Endothelial cell of umbilical vein (primary cell): ENCODE data around the gene ST6GAL1. TPM values are rescaled to one million over a fixed set of nuclear protein-coding genes. Genes with fewer than 3 reads are reported as not detected.
"Not testable (repeated sequence)": the region's sequence is repeated elsewhere in the genome, so short reads cannot be mapped to it uniquely, and the experiment has no call there.

Source experiments
- BruUV-seq: library from RNA; stranded (reverse); fragments of 400-500 nt; replicated peaks from 2 replicates; lab custom pipeline; 2021; lab: Mats Ljungman, UMichigan
- CTCF ChIA-PET: fragments of 300-600, 350-600 bp; sonication (Branson Sonifier 250); formaldehyde crosslinking; loops from one replicate; lab custom pipeline; 2021; ENCODE audit warnings: antibody characterized with exemption, inconsistent platforms; lab: Charles Lee
- POLR2A ChIA-PET: fragments of 300-600, 350-600 bp; sonication (Branson Sonifier 250); formaldehyde crosslinking; loops from one replicate; lab custom pipeline; 2021; ENCODE audit warnings: antibody characterized with exemption, inconsistent platforms; lab: Charles Lee
- DNase-seq: peaks from one replicate; pipeline ENCODE4 v3.0.0-alpha.2; 2011; ENCODE audit warnings: low read depth, low spot score
- FAIRE-seq: peaks from 2 replicates; lab custom pipeline; 2011; peaks lifted over from hg19 to GRCh38; lab: Jason Lieb, UNC
- H2AFZ ChIP-seq: 2 replicates; pipeline ENCODE4 v1.6.0; 2012; ENCODE audit warnings: low read depth, low read length, control low read depth, inconsistent platforms
- H3K27ac ChIP-seq: 2 replicates; pipeline ENCODE4 v1.5.1; 2011; ENCODE audit warnings: low read depth, mild to moderate bottlenecking, control low read depth, low read length, moderate library complexity; ENCODE audit not compliant: insufficient read depth
- H3K27me3 ChIP-seq, 2 experiments: 2 replicates each; pipeline versions ENCODE4 v1.6.0 to v1.6.1; 2011; ENCODE audit warnings: low read length in 2 of 2, mixed read lengths in 1 of 2; ENCODE audit not compliant: control insufficient read depth in 2 of 2, insufficient read depth in 2 of 2
- H3K36me3 ChIP-seq, 2 experiments: 2 replicates in 1 of 2; 3 replicates in 1 of 2; pipeline ENCODE4 v1.5.1; 2011; ENCODE audit warnings: low read length in 2 of 2, mild to moderate bottlenecking in 1 of 2, moderate library complexity in 1 of 2; ENCODE audit not compliant: control insufficient read depth in 2 of 2, insufficient read depth in 2 of 2; ENCODE audit errors: extremely low read depth in 1 of 2
- H3K4me1 ChIP-seq: 3 replicates; pipeline ENCODE4 v1.5.1; 2011; ENCODE audit warnings: mild to moderate bottlenecking, low read length; ENCODE audit not compliant: control insufficient read depth, insufficient read depth; ENCODE audit errors: extremely low read depth
- H3K4me2 ChIP-seq: 2 replicates; pipeline ENCODE4 v1.6.1; 2011; ENCODE audit warnings: low read length, control low read depth, mixed read lengths; ENCODE audit not compliant: insufficient read depth
- H3K4me3 ChIP-seq, 3 experiments: fragments of 200-600 bp in 1 of 3; sonication (generic), shearing (Covaris generic) in 1 of 3; replicated peaks in 1 of 3; 2 replicates each; pipeline ENCODE4 v1.5.1; 2011 to 2016; ENCODE audit warnings: control low read depth in 3 of 3, low read length in 3 of 3, mild to moderate bottlenecking in 2 of 3, inconsistent platforms in 1 of 3, low read depth in 1 of 3, moderate library complexity in 1 of 3; ENCODE audit not compliant: insufficient read depth in 1 of 3
- H3K79me2 ChIP-seq: 2 replicates; pipeline ENCODE4 v1.6.0; 2012; ENCODE audit warnings: low read length, inconsistent platforms; ENCODE audit not compliant: control insufficient read depth, insufficient read depth
- H3K9ac ChIP-seq: replicated peaks from 2 replicates; pipeline ENCODE3; 2011; ENCODE audit warnings: low read length, control low read depth; ENCODE audit not compliant: insufficient read depth; ENCODE audit errors: extremely low read depth
- H3K9me1 ChIP-seq: replicated peaks from 3 replicates; pipeline ENCODE4 v1.6.0; 2011; ENCODE audit warnings: mild to moderate bottlenecking, low read length; ENCODE audit not compliant: control insufficient read depth, insufficient read depth; ENCODE audit errors: extremely low read depth
- H3K9me3 ChIP-seq: replicated peaks from 2 replicates; pipeline ENCODE4 v1.5.1; 2012; ENCODE audit warnings: low read length, inconsistent platforms; ENCODE audit not compliant: control insufficient read depth, insufficient read depth
- H4K20me1 ChIP-seq: replicated peaks from 2 replicates; pipeline ENCODE3; 2011; ENCODE audit warnings: mild to moderate bottlenecking, low read length; ENCODE audit not compliant: control insufficient read depth, insufficient read depth; ENCODE audit errors: extremely low read depth
- EZH2 ChIP-seq: IDR thresholded peaks from 2 replicates; pipeline ENCODE4 v1.6.1; 2012; ENCODE audit warnings: borderline replicate concordance, low read depth, mild to moderate bottlenecking, moderate library complexity, low read length, inconsistent platforms; ENCODE audit not compliant: severe bottlenecking
- FOS ChIP-seq: IDR thresholded peaks from 2 replicates; pipeline ENCODE4 v1.6.1; 2011; ENCODE audit warnings: mild to moderate bottlenecking, low read length, moderate library complexity, borderline replicate concordance; ENCODE audit not compliant: insufficient read depth
- GATA2 ChIP-seq: IDR thresholded peaks from 2 replicates; pipeline ENCODE4 v1.7.0; 2011; ENCODE audit warnings: low read depth, mild to moderate bottlenecking, moderate library complexity, mixed read lengths, low read length; ENCODE audit not compliant: insufficient read length, insufficient read depth
- JUN ChIP-seq: IDR thresholded peaks from 2 replicates; pipeline ENCODE4 v1.6.1; 2011; ENCODE audit warnings: borderline replicate concordance, low read depth; ENCODE audit not compliant: insufficient read length, insufficient read depth
- POLR2A ChIP-seq: IDR thresholded peaks from 2 replicates; pipeline ENCODE4 v1.6.1; 2012; ENCODE audit warnings: low read depth, mild to moderate bottlenecking, control low read depth, low read length
- POLR2AphosphoS5 ChIP-seq: IDR thresholded peaks from 2 replicates; pipeline ENCODE4 v1.6.1; 2012; ENCODE audit warnings: low read depth, mild to moderate bottlenecking, control low read depth, low read length, moderate library complexity; ENCODE audit not compliant: insufficient read depth
- dilution Hi-C: fragments of 300-500 bp; cut with MboI; formaldehyde crosslinking; loops from one replicate; pipeline ENCODE4 v1.15.0; 2019; ENCODE audit warnings: low sequenced_read_pairs; ENCODE audit not compliant: extremely low pct_ligation_motif_present
- intact Hi-C: fragments of 100-400 bp; cut with micrococcal nuclease; formaldehyde crosslinking; loops from one replicate; pipeline ENCODE4 v1.10.0; 2022
- polyA plus RNA-seq, 4 experiments: library from polyadenylated mRNA; depleted of rRNA in 3 of 4; stranded (reverse) in 3 of 4; unstranded in 1 of 4; fragments of >200 nt; gene quantifications; 2 replicates each; pipeline versions ENCODE4 v1.2.1 to v1.2.3, GENCODE V29; 2011 to 2012; ENCODE audit warnings: missing spikeins in 1 of 4
- total RNA-seq: library from RNA; stranded (reverse); gene quantifications from 2 replicates; pipeline ENCODE4 v1.2.3, GENCODE V29; 2021
- TF ChIP-seq, protein P1 (sequence below), 2 donors: IDR thresholded peaks; 1 replicate in 1 of 2; 2 replicates in 1 of 2; pipeline ENCODE4 v1.5.1; 2011; ENCODE audit warnings: low read length in 2 of 2, mild to moderate bottlenecking in 2 of 2, moderate library complexity in 2 of 2, control low read depth in 1 of 2, inconsistent platforms in 1 of 2, low read depth in 1 of 2; ENCODE audit not compliant: insufficient read depth in 1 of 2; ENCODE audit errors: extremely low read depth in 1 of 2
- TF ChIP-seq, protein P2 (sequence below): IDR thresholded peaks from 2 replicates; pipeline ENCODE4 v1.6.1; 2011; ENCODE audit not compliant: insufficient read depth, insufficient read length

ST6GAL1 gene
- total and polyA plus RNA-seq, 2 donors (not counting 3 experiments of a cell fraction or from before 2014, with no cell fraction given) = 63.9 to 101 TPM

DNA sequence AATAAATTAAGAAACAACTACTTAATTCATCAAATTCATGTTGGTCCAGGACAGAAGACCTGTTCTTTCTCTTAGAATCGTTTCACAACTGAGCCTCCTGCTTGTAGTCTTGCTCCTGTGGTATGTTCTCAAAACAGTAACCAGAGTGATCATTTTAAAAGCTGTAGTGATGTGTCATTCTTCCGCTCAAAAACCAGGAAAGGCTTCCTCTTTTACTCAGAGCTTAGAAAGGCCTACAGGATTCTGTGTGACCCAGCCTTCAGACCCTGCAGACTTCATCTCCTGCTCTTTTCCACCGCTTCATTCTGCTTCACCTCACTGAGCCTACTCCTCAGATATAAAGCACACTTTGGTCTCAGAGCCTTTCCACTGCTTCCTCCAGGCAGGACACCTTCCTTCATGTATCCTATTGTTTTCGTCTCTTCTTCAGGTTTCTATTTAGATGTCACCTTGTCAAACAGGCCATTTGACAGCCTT lies 22.7 kb downstream of the ST6GAL1 start:
- intact Hi-C loops (loop anchor here (1.0 kb wide), 3 partner anchors 13 to 21 kb away; no protein-coding TSS in a partner anchor), dilution Hi-C loops (no loop called here)
- no peak overlapping the region for H3K4me3 ChIP-seq
- peaks cover 17% of the 10 kb centered on the region for H3K79me2 ChIP-seq
- no peaks in the 10 kb centered on the region for H3K27me3 ChIP-seq
- no peaks in the 10 kb centered on the region for H3K9me3 ChIP-seq
- peak overlapping the region; percentile 26 for H3K27ac ChIP-seq
- H3K36me3 ChIP-seq = peaks cover 0 to 12% of the 10 kb centered on the region in 2 experiments
- peaks cover 18% of the 10 kb centered on the region for H3K4me1 ChIP-seq
- H3K9me1 ChIP-seq = no peaks in the 10 kb centered on the region
- no TSS peak for BruUV-seq
- peak; percentile 99 for FAIRE-seq
- peak overlapping the region; percentile 21 for H3K9ac ChIP-seq
- H2AFZ ChIP-seq = peak overlapping the region; percentile 13
- ChIA-PET POLR2A (no interaction called here), CTCF (interaction anchor here (0.7 to 2.6 kb wide), 12 partner anchors 8 to 212 kb away, joined by 3 to 19 read pairs (median 4); partner anchors contain the start of gene RPL39L)
- peak; percentile 79 for DNase-seq
- no peak for TF ChIP-seq EZH2
- TF ChIP-seq, protein P1, sequence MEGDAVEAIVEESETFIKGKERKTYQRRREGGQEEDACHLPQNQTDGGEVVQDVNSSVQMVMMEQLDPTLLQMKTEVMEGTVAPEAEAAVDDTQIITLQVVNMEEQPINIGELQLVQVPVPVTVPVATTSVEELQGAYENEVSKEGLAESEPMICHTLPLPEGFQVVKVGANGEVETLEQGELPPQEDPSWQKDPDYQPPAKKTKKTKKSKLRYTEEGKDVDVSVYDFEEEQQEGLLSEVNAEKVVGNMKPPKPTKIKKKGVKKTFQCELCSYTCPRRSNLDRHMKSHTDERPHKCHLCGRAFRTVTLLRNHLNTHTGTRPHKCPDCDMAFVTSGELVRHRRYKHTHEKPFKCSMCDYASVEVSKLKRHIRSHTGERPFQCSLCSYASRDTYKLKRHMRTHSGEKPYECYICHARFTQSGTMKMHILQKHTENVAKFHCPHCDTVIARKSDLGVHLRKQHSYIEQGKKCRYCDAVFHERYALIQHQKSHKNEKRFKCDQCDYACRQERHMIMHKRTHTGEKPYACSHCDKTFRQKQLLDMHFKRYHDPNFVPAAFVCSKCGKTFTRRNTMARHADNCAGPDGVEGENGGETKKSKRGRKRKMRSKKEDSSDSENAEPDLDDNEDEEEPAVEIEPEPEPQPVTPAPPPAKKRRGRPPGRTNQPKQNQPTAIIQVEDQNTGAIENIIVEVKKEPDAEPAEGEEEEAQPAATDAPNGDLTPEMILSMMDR (IDR thresholded peaks at IDR 0.05; ENCODE audit: extremely low read depth in 1 of 2, insufficient read depth in 1 of 2, low read depth in 1 of 2, low read length in 2 of 2) = no peak
- peak; percentile 71 for TF ChIP-seq JUN
- peak; percentile 37 for TF ChIP-seq GATA2
- TF ChIP-seq POLR2AphosphoS5 = peak; percentile 19
- TF ChIP-seq, protein P2, sequence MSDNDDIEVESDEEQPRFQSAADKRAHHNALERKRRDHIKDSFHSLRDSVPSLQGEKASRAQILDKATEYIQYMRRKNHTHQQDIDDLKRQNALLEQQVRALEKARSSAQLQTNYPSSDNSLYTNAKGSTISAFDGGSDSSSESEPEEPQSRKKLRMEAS = no peak
- no peak for TF ChIP-seq POLR2A
- peak; percentile 71 for TF ChIP-seq FOS
- peak overlapping the region; percentile 58 for H3K4me2 ChIP-seq
- no peaks in the 10 kb centered on the region for H4K20me1 ChIP-seq

DNA sequence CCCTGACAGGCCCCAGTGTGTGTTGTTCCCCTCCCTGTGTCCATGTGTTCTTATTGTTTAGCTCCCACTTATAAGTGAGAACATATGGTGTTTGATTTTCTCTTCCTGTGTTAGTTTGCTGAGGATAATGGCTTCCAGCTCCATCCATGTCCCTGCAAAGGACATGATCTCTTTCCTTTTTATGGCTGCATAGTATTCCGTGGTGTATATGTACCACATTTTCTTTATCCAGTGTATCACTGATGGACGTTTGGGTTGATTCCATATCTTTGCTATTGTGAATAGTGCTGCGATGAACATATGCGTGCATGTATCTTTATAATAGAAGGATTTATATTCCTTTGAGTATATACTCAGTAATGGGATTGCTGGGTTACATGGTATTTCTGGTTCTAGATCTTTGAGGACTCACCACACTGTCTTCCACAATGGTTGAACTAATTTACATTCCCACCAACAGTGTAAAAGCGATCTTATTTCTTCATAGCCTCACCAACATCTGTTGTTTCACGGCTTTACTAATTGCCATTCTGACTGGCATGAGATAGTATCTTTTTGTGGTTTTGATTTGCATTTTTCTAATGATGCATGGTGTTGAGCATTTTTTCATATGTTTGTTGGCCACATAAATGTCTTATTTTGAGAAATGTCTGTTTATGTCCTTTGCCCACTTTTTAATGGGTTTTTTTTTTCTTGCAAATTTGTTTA lies 23.8 kb downstream of the ST6GAL1 start:
- CTCF ChIA-PET = interaction anchor here (2.6 kb wide), 1 partner anchor 105 kb away, joined by 19 read pairs; no protein-coding TSS in a partner anchor

More for the DNA sequence above, 23.8 kb downstream of the ST6GAL1 start:
- H3K36me3 ChIP-seq, H3K9me1 ChIP-seq, dilution Hi-C loops, H3K9me3 ChIP-seq, H3K9ac ChIP-seq, H2AFZ ChIP-seq, BruUV-seq, H3K27ac ChIP-seq, DNase-seq, H3K4me2 ChIP-seq, POLR2A ChIA-PET, H3K4me3 ChIP-seq, H4K20me1 ChIP-seq, FAIRE-seq, H3K27me3 ChIP-seq: not testable (repeated sequence)
- intact Hi-C loops = loop anchor here (1.0 kb wide), 3 partner anchors 14 to 22 kb away; no protein-coding TSS in a partner anchor
- Histone ChIP-seq H3K4me1 (peaks cover 18% of the 10 kb centered on the region), H3K79me2 (peaks cover 19% of the 10 kb centered on the region)
